ENCODE results near the gene ATG4A. TPM values are rescaled to one million over a fixed set of nuclear protein-coding genes. Genes with fewer than 3 reads are reported as not detected.
A peak's percentile ranks its signal among the peaks of the same experiment; 100 is the strongest.

Gene ATG4A
- total and polyA plus RNA-seq, 9 of the 15 experiments (the other 6 are each of a cell fraction or from before 2014, with no cell fraction given): 7.3 to 24.5 (median 16.6) TPM

DNA sequence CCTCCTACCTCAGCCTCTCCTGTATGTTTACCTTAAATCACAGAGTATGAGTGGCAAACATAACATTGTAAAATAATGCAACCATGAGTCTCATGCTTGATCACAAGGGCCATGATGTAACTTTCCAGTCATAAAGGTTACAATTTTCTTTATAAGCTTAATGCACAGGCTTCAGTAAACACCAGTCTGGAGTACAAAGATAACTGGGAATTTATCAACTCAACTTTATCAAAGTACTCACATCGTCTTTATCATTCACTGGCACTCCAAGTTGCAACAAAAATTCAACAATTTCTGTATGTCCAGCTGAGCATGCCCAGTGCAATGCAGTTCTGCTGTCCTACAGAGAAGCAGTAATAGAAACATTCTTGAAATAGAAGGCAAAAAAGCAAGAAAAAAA lies 3.1 kb upstream of the ATG4A start (continued):
- TF ChIP-seq MEF2A (IDR thresholded peaks at IDR 0.05; ENCODE audit: control insufficient read depth, low read depth, low read length): no peak
- no peak for TF ChIP-seq BMI1 (IDR thresholded peaks at IDR 0.05; ENCODE audit: low read length)
- TF ChIP-seq XRCC3 (IDR thresholded peaks at IDR 0.05): no peak
- no peak for TF ChIP-seq ARHGAP35 (IDR thresholded peaks at IDR 0.05; ENCODE audit: partially characterized antibody)
- no peak for TF ChIP-seq SP2 (IDR thresholded peaks at IDR 0.05; ENCODE audit: extremely low read depth, low read depth, low read length, poor library complexity, severe bottlenecking)
- TF ChIP-seq CBFA2T2 (conservative IDR thresholded peaks at IDR 0.05): peak; percentile 83
- TF ChIP-seq, protein P1, sequence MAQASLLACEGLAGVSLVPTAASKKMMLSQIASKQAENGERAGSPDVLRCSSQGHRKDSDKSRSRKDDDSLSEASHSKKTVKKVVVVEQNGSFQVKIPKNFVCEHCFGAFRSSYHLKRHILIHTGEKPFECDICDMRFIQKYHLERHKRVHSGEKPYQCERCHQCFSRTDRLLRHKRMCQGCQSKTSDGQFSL (CRISPR knock-in tag; IDR thresholded peaks at IDR 0.05): no peak
- TF ChIP-seq, protein P1 (tag; IDR thresholded peaks at IDR 0.05): no peak
- TF ChIP-seq SREBF1 (IDR thresholded peaks at IDR 0.05; ENCODE audit: borderline replicate concordance, low read depth, low read length): no peak
- no peak for TF ChIP-seq ZC3H4 (CRISPR knock-in tag; IDR thresholded peaks at IDR 0.05; ENCODE audit: borderline replicate concordance)
- TF ChIP-seq OTX1 (CRISPR knock-in tag; IDR thresholded peaks at IDR 0.05): no peak
- TF ChIP-seq HNRNPUL1 (IDR thresholded peaks at IDR 0.05; ENCODE audit: low read length): no peak
- TF ChIP-seq EZH2 (IDR thresholded peaks at IDR 0.05; ENCODE audit: borderline replicate concordance, low read depth, low read length): no peak
- no peak for TF ChIP-seq PPARD (CRISPR knock-in tag; IDR thresholded peaks at IDR 0.05)
- TF ChIP-seq, protein P2, sequence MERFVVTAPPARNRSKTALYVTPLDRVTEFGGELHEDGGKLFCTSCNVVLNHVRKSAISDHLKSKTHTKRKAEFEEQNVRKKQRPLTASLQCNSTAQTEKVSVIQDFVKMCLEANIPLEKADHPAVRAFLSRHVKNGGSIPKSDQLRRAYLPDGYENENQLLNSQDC (CRISPR knock-in tag; IDR thresholded peaks at IDR 0.05): no peak
- no peak for TF ChIP-seq DNMT1 (IDR thresholded peaks at IDR 0.05)
- peak; percentile 81 for TF ChIP-seq FOXJ2 (tag; IDR thresholded peaks at IDR 0.05)
- TF ChIP-seq ARID1B (IDR thresholded peaks at IDR 0.05): peak; percentile 96
- TF ChIP-seq, protein P3, sequence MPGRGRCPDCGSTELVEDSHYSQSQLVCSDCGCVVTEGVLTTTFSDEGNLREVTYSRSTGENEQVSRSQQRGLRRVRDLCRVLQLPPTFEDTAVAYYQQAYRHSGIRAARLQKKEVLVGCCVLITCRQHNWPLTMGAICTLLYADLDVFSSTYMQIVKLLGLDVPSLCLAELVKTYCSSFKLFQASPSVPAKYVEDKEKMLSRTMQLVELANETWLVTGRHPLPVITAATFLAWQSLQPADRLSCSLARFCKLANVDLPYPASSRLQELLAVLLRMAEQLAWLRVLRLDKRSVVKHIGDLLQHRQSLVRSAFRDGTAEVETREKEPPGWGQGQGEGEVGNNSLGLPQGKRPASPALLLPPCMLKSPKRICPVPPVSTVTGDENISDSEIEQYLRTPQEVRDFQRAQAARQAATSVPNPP (IDR thresholded peaks at IDR 0.05; ENCODE audit: borderline replicate concordance, insufficient read depth, insufficient read length): no peak
- TF ChIP-seq CBX1 (IDR thresholded peaks at IDR 0.05; ENCODE audit: low read depth): no peak
- TF ChIP-seq HIVEP1 (CRISPR knock-in tag; IDR thresholded peaks at IDR 0.05): no peak
- TF ChIP-seq JUND (IDR thresholded peaks at IDR 0.05; ENCODE audit: borderline replicate concordance, low read depth, low read length): peak; percentile 60; the same call in 1 of the 2 replicates
- no peak; the same call in 2 of the 3 replicates for TF ChIP-seq JUND (tag; IDR thresholded peaks at IDR 0.05; ENCODE audit: borderline replicate concordance, low read depth, low read length)
- no peak for TF ChIP-seq TSC22D4 (tag; IDR thresholded peaks at IDR 0.05)
- TF ChIP-seq ZNF444 (CRISPR knock-in tag; IDR thresholded peaks at IDR 0.05): no peak
- TF ChIP-seq NFATC3 (IDR thresholded peaks at IDR 0.05): no peak
- TF ChIP-seq, protein P4, sequence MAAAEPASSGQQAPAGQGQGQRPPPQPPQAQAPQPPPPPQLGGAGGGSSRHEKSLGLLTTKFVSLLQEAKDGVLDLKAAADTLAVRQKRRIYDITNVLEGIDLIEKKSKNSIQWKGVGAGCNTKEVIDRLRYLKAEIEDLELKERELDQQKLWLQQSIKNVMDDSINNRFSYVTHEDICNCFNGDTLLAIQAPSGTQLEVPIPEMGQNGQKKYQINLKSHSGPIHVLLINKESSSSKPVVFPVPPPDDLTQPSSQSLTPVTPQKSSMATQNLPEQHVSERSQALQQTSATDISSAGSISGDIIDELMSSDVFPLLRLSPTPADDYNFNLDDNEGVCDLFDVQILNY (CRISPR knock-in tag; IDR thresholded peaks at IDR 0.05): no peak
- TF ChIP-seq TAF7 (tag; IDR thresholded peaks at IDR 0.05): no peak

Measured in K562 (cell line).